Activated T-cell treated with anti-CD3 and anti-CD28 coated beads for 4 hours (primary cell): Measurements from ENCODE around the gene ASNSD1.
"Not testable (repeated sequence)": the region's sequence is repeated elsewhere in the genome, so short reads cannot be mapped to it uniquely, and the experiment has no call there.

Experiments
- DNase-seq: peaks from one replicate; pipeline ENCODE4 v3.0.0-alpha.2; 2020

ASNSD1 gene

GRCh38 chr2:189696223-189696622 is 35.0 kb downstream of the ASNSD1 start:
- DNase-seq: no peak

- DNase-seq: peak; percentile 32
Observed at GRCh38 chr2:189698020-189698887, 37.0 kb downstream of the ASNSD1 start.

GRCh38 chr2:189700681-189701080 is 39.4 kb downstream of the ASNSD1 start:
- DNase-seq: no peak

GRCh38 chr2:189702071-189702470 is 40.8 kb downstream of the ASNSD1 start:
- DNase-seq: no peak

GRCh38 chr2:189709501-189710221 is 48.4 kb downstream of the ASNSD1 start:
- DNase-seq: no peak

- DNase-seq: not testable (repeated sequence)
Observed at GRCh38 chr2:189717593-189717992, 56.3 kb downstream of the ASNSD1 start.

- no peak for DNase-seq
Observed at GRCh38 chr2:189719571-189719970, 58.3 kb downstream of the ASNSD1 start.
